CD14-positive monocyte (primary cell): ENCODE data around the gene CSRP3. TPM values are rescaled to one million over a fixed set of nuclear protein-coding genes. Genes with fewer than 3 reads are reported as not detected.

Experiments used
- DNase-seq, 3 donors: peaks; one replicate each; pipeline ENCODE4 v3.0.0-alpha.2; 2011 to 2022
- H2AFZ ChIP-seq: 2 replicates; pipeline ENCODE4 v1.6.0; 2012; ENCODE audit warnings: mild to moderate bottlenecking, low read depth, low read length, inconsistent platforms; ENCODE audit not compliant: insufficient read depth, poor library complexity, severe bottlenecking
- H3K27ac ChIP-seq, 2 donors: 1 replicate in 1 of 2; 2 replicates in 1 of 2; pipeline ENCODE4 v1.5.1; 2012 to 2013; ENCODE audit warnings: low read length in 2 of 2, control low read depth in 1 of 2, inconsistent platforms in 1 of 2, low read depth in 1 of 2, mild to moderate bottlenecking in 1 of 2
- H3K27me3 ChIP-seq, 2 donors: one replicate each; pipeline versions ENCODE4 v1.6.0 to v1.6.1; 2011 to 2013; ENCODE audit warnings: low read length in 2 of 2; ENCODE audit not compliant: control insufficient read depth in 2 of 2, insufficient read depth in 2 of 2
- H3K36me3 ChIP-seq, 2 donors: replicated peaks in 1 of 2; 1 replicate in 1 of 2; 2 replicates in 1 of 2; pipeline versions ENCODE4 v1.5.1 to v1.6.1; 2012 to 2013; ENCODE audit warnings: low read length in 2 of 2, control low read depth in 1 of 2, inconsistent platforms in 1 of 2, mild to moderate bottlenecking in 1 of 2; ENCODE audit not compliant: insufficient read depth in 2 of 2, control insufficient read depth in 1 of 2
- H3K4me1 ChIP-seq, 2 donors: 1 replicate in 1 of 2; 2 replicates in 1 of 2; pipeline versions ENCODE4 v1.5.1 to v1.6.1; 2012 to 2013; ENCODE audit warnings: low read length in 2 of 2, control low read depth in 1 of 2, inconsistent platforms in 1 of 2, mild to moderate bottlenecking in 1 of 2, moderate library complexity in 1 of 2; ENCODE audit not compliant: insufficient read depth in 2 of 2, control insufficient read depth in 1 of 2
- H3K4me2 ChIP-seq: replicated peaks from 2 replicates; pipeline ENCODE3; 2012; ENCODE audit warnings: low read length, moderate library complexity, mild to moderate bottlenecking; ENCODE audit not compliant: poor library complexity, severe bottlenecking; ENCODE audit errors: extremely low read depth
- H3K4me3 ChIP-seq, 3 experiments: fragments of 200-600 bp in 1 of 3; sonication (generic) in 1 of 3; replicated peaks in 1 of 3; 1 replicate in 2 of 3; 2 replicates in 1 of 3; pipeline ENCODE4 v1.5.1; 2011 to 2013; ENCODE audit warnings: low read length in 3 of 3, mild to moderate bottlenecking in 3 of 3, control low read depth in 2 of 3, low read depth in 2 of 3, inconsistent platforms in 1 of 3, moderate library complexity in 1 of 3
- H3K79me2 ChIP-seq: 2 replicates; pipeline ENCODE4 v1.6.0; 2012; ENCODE audit warnings: mild to moderate bottlenecking, control low read depth, inconsistent platforms, low read length, moderate library complexity; ENCODE audit not compliant: insufficient read depth
- H3K9ac ChIP-seq: 2 replicates; pipeline ENCODE4 v1.6.0; 2017; ENCODE audit warnings: low read length, mild to moderate bottlenecking; ENCODE audit not compliant: insufficient read depth, poor library complexity, severe bottlenecking
- H3K9me3 ChIP-seq, 2 donors: replicated peaks in 1 of 2; 1 replicate in 1 of 2; 2 replicates in 1 of 2; pipeline versions ENCODE4 v1.5.1 to v1.6.1; 2012 to 2013; ENCODE audit warnings: low read length in 2 of 2, control low read depth in 1 of 2; ENCODE audit not compliant: control insufficient read depth in 1 of 2, insufficient read depth in 1 of 2
- H4K20me1 ChIP-seq: 2 replicates; pipeline ENCODE4 v1.6.0; 2012; ENCODE audit warnings: mild to moderate bottlenecking, low read length, control low read depth, moderate library complexity; ENCODE audit not compliant: insufficient read depth
- H3K27ac Mint-ChIP-seq, 7 donors: one replicate each; pipeline ENCODE4 v1.8.0; 2020; ENCODE audit warnings: mild to moderate bottlenecking in 7 of 7, mixed read lengths in 7 of 7, moderate library complexity in 6 of 7, inconsistent platforms in 2 of 7
- H3K27me3 Mint-ChIP-seq, 3 donors: one replicate each; pipeline ENCODE4 v1.8.0; 2021 to 2022; ENCODE audit warnings: low read depth in 3 of 3, mild to moderate bottlenecking in 3 of 3, mixed read lengths in 3 of 3, moderate library complexity in 3 of 3, inconsistent platforms in 1 of 3
- H3K36me3 Mint-ChIP-seq, 2 donors: one replicate each; pipeline ENCODE4 v1.8.0; 2020; ENCODE audit warnings: mixed read lengths in 2 of 2, inconsistent platforms in 1 of 2, mild to moderate bottlenecking in 1 of 2
- H3K4me1 Mint-ChIP-seq: one replicate; pipeline ENCODE4 v1.8.0; 2020; ENCODE audit warnings: mild to moderate bottlenecking, mixed read lengths
- H3K4me3 Mint-ChIP-seq, 2 donors: one replicate each; pipeline ENCODE4 v1.8.0; 2020; ENCODE audit warnings: mild to moderate bottlenecking in 2 of 2, mixed read lengths in 2 of 2, moderate library complexity in 1 of 2
- H3K9me3 Mint-ChIP-seq, 7 donors: one replicate each; pipeline ENCODE4 v1.8.0; 2020 to 2022; ENCODE audit warnings: mixed read lengths in 7 of 7, mild to moderate bottlenecking in 6 of 7, moderate library complexity in 6 of 7, inconsistent platforms in 2 of 7
- WGBS: methylation state at CpG from one replicate; pipeline ENCODE4 v1.1.5; 2013; ENCODE audit warnings: missing lambda C conversion rate; ENCODE audit not compliant: insufficient coverage; 5-methylcytosine and 5-hydroxymethylcytosine counted together
- intact Hi-C, 2 donors: fragments of 100-400 bp; cut with micrococcal nuclease; formaldehyde crosslinking; loops; one replicate each; pipeline versions ENCODE4 v1.15.0 to v1.15.1; 2023
- polyA plus RNA-seq, 3 donors: library from polyadenylated mRNA; depleted of rRNA in 1 of 3; unstranded in 2 of 3; stranded (reverse) in 1 of 3; fragments of 300-500 nt in 2 of 3; fragments of >200 nt in 1 of 3; fragmentation: Illumina TruSeq in 2 of 3; gene quantifications; 1 replicate in 2 of 3; 2 replicates in 1 of 3; pipeline ENCODE4 v1.2.3, GENCODE V29; 2012 to 2021
- TF ChIP-seq, protein P1 (sequence below): fragments of 200-600 bp; IDR thresholded peaks from one replicate; pipeline ENCODE4 v1.8.0; 2022; ENCODE audit warnings: antibody characterized with exemption, mild to moderate bottlenecking

CSRP3 gene
- polyA plus RNA-seq, 3 donors: not detected

GRCh38 chr11:19173964-19174638 lies 27.7 kb downstream of the CSRP3 start:
- Mint-ChIP-seq H3K27ac (no peak overlapping the region), H3K36me3 (peaks cover 56 to 57% of the 10 kb centered on the region in 2 donors), H3K27me3 (no peaks in the 10 kb centered on the region), H3K4me1 (no peaks in the 10 kb centered on the region), H3K4me3 (no peak overlapping the region), H3K9me3 (peaks cover 0 to 3% (median 0%) of the 10 kb centered on the region in 7 donors)
- no peak for DNase-seq
- Histone ChIP-seq H4K20me1 (no peaks in the 10 kb centered on the region), H3K4me3 (no peak overlapping the region), H3K79me2 (no peaks in the 10 kb centered on the region), H3K4me1 (no peaks in the 10 kb centered on the region), H3K9me3 (no peaks in the 10 kb centered on the region), H3K36me3 (peaks cover 36 to 80% of the 10 kb centered on the region in 2 donors), H3K27me3 (no peaks in the 10 kb centered on the region), H3K4me2 (no peak overlapping the region), H3K9ac (no peak overlapping the region), H2AFZ (no peak overlapping the region), H3K27ac (no peak overlapping the region)
- 100% methylated on average over 2 of the region's 7 CpGs for WGBS
- intact Hi-C loops: no loop called here
- TF ChIP-seq, protein P1, sequence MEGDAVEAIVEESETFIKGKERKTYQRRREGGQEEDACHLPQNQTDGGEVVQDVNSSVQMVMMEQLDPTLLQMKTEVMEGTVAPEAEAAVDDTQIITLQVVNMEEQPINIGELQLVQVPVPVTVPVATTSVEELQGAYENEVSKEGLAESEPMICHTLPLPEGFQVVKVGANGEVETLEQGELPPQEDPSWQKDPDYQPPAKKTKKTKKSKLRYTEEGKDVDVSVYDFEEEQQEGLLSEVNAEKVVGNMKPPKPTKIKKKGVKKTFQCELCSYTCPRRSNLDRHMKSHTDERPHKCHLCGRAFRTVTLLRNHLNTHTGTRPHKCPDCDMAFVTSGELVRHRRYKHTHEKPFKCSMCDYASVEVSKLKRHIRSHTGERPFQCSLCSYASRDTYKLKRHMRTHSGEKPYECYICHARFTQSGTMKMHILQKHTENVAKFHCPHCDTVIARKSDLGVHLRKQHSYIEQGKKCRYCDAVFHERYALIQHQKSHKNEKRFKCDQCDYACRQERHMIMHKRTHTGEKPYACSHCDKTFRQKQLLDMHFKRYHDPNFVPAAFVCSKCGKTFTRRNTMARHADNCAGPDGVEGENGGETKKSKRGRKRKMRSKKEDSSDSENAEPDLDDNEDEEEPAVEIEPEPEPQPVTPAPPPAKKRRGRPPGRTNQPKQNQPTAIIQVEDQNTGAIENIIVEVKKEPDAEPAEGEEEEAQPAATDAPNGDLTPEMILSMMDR: no peak

- Histone ChIP-seq H3K4me1 (no peaks in the 10 kb centered on the region), H3K4me3 (no peak overlapping the region), H3K9me3 (no peaks in the 10 kb centered on the region), H3K79me2 (no peaks in the 10 kb centered on the region), H4K20me1 (no peaks in the 10 kb centered on the region), H3K9ac (no peak overlapping the region), H3K36me3 (peaks cover 41 to 89% of the 10 kb centered on the region in 2 donors), H3K27me3 (no peaks in the 10 kb centered on the region), H3K27ac (no peak overlapping the region), H2AFZ (no peak overlapping the region), H3K4me2 (no peak overlapping the region)
- Mint-ChIP-seq H3K27me3 (no peaks in the 10 kb centered on the region), H3K4me3 (no peak overlapping the region), H3K4me1 (no peaks in the 10 kb centered on the region), H3K27ac (peak overlapping the region in 1 of 7 donors; percentile 31), H3K36me3 (peaks cover 63 to 64% of the 10 kb centered on the region in 2 donors), H3K9me3 (peaks cover 0 to under 1% (median 0%) of the 10 kb centered on the region in 7 donors)
- WGBS: 100% methylated on average over 4 of the region's 9 CpGs
- DNase-seq: no peak
- TF ChIP-seq, protein P1: no peak
- intact Hi-C loops: no loop called here
These were observed 28.6 kb downstream of the CSRP3 start for GRCh38 chr11:19173004-19173689.
